Testis (tissue), 3 donors: ENCODE results near the gene RRH. TPM values are rescaled to one million over a fixed set of nuclear protein-coding genes. Genes with fewer than 3 reads are reported as not detected.

Source experiments
- DNase-seq: peaks from one replicate; pipeline ENCODE4 v3.0.0-alpha.2; 2019
- H3K27ac ChIP-seq, 2 donors: fragments of 200-600 bp; sonication (generic); one replicate each; pipeline ENCODE4 v1.5.1; 2019
- H3K27me3 ChIP-seq: fragments of 200-600 bp; sonication (generic); one replicate; pipeline ENCODE4 v1.5.1; 2019
- H3K36me3 ChIP-seq: fragments of 200-600 bp; sonication (generic); one replicate; pipeline ENCODE4 v1.5.1; 2017; ENCODE audit warnings: low read depth; ENCODE audit errors: missing control alignments
- H3K4me1 ChIP-seq: fragments of 200-600 bp; sonication (generic); one replicate; pipeline ENCODE4 v1.5.1; 2019
- H3K4me3 ChIP-seq, 2 donors: fragments of 200-600 bp; sonication (generic); one replicate each; pipeline ENCODE4 v1.5.1; 2017 to 2019
- H3K9me3 ChIP-seq: fragments of 200-600 bp; sonication (generic); one replicate; pipeline ENCODE4 v1.5.1; 2017
- POLR2A ChIP-seq: fragments of 450-650 bp; IDR thresholded peaks from one replicate; pipeline ENCODE4 v1.6.1; 2017; ENCODE audit warnings: antibody characterized with exemption, mild to moderate bottlenecking, moderate library complexity
- WGBS, 2 donors: methylation state at CpG; one replicate each; pipeline ENCODE4 v1.1.5; 2018; 5-methylcytosine and 5-hydroxymethylcytosine counted together
- intact Hi-C: fragments of 100-400 bp; cut with DNase I; formaldehyde crosslinking; loops from one replicate; pipeline ENCODE4 v1.15.1; 2023; ENCODE audit warnings: low total_unique reads
- polyA plus RNA-seq: library from polyadenylated mRNA; stranded (reverse); fragments of 350-450 nt; fragmentation: Illumina TruSeq; extraction: RNeasy Lipid Tissue Mini Kit (QIAGEN cat#74804); gene quantifications from one replicate; pipeline ENCODE4 v1.2.3, GENCODE V29; 2014; ENCODE audit warnings: low read depth, low replicate concordance; ENCODE audit not compliant: insufficient read depth
- total RNA-seq, 2 donors: library from RNA; depleted of rRNA; stranded (reverse); fragments of >200 nt; gene quantifications; one replicate each; pipeline ENCODE4 v1.2.3, GENCODE V29; 2016
- TF ChIP-seq, protein P1 (sequence below), 3 experiments: fragments of 450-650 bp in 2 of 3; fragments of 200-600 bp in 1 of 3; sonication (generic) in 1 of 3; IDR thresholded peaks; one replicate each; pipeline ENCODE4 v1.5.1; 2016 to 2019; ENCODE audit warnings: antibody characterized with exemption in 3 of 3, mild to moderate bottlenecking in 2 of 3, moderate library complexity in 1 of 3

The RRH gene
- total and polyA plus RNA-seq, 3 donors from 2014 or later, result 0.43 to 1.0 (median 0.51) TPM

DNA sequence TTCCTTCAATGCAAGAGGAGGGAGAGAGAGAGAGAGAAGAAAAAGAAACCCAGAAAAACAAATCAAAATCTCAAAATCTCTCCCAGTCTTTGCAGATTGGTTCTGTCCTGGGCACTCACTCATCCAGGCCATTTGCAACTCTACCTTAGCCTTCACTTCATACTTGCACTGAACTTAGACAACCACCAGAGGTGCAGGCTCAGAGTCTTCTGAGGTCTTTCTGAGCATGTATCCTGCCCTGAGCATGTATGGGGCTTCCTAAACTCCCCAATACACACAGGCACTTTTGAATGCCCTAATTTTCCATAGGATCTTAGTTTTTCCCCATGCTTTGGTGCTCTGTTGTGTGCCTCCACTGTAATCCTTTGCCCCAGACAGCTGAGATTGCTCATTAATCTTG is 28.9 kb upstream of the RRH start:
- TF ChIP-seq, protein P1, sequence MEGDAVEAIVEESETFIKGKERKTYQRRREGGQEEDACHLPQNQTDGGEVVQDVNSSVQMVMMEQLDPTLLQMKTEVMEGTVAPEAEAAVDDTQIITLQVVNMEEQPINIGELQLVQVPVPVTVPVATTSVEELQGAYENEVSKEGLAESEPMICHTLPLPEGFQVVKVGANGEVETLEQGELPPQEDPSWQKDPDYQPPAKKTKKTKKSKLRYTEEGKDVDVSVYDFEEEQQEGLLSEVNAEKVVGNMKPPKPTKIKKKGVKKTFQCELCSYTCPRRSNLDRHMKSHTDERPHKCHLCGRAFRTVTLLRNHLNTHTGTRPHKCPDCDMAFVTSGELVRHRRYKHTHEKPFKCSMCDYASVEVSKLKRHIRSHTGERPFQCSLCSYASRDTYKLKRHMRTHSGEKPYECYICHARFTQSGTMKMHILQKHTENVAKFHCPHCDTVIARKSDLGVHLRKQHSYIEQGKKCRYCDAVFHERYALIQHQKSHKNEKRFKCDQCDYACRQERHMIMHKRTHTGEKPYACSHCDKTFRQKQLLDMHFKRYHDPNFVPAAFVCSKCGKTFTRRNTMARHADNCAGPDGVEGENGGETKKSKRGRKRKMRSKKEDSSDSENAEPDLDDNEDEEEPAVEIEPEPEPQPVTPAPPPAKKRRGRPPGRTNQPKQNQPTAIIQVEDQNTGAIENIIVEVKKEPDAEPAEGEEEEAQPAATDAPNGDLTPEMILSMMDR (IDR thresholded peaks at IDR 0.05), result no peak
- no peak for TF ChIP-seq POLR2A
- intact Hi-C loops, result no loop called here
- no peaks in the 10 kb centered on the region for H3K9me3 ChIP-seq

DNA sequence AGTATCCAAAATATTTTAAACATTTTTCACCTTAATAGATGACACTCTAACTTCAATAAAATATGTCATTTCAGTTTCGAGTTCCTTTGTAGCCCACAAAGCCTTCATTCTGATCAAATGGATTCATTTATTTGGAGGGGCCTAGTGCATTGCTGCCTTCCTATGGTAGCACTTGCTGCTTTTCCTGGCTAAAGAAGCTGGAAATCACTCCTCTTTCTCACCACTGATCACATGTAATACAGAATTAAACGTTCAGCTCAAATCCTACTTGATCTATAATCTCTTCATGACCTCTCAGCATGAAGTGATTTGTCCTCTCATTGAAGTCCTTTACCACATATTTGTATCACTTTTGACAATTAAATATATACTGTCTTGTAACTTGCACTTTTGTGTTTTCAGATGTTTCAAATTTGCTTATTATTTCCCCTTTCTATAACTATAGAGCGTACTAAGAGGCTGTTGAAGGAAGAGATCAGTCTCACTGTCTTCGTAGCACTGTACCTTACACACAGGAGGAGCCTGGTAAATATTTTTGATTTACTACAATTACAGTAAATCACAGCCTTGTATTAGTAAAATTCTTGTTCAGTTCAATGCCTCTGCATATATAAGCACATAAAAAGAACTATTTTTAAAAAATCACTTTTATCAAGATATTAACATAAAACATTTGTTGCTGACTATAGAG is 26.5 kb upstream of the RRH start:
- Histone ChIP-seq H3K27me3 (no peaks in the 10 kb centered on the region), H3K9me3 (no peaks in the 10 kb centered on the region), H3K27ac (no peak overlapping the region), H3K4me3 (no peak overlapping the region), H3K36me3 (no peaks in the 10 kb centered on the region), H3K4me1 (no peaks in the 10 kb centered on the region)
- intact Hi-C loops, result no loop called here
- DNase-seq, result no peak
- TF ChIP-seq, protein P1 (IDR thresholded peaks at IDR 0.05), result no peak
- TF ChIP-seq POLR2A, result no peak
- 34 to 49% methylated on average over 4 of the region's 4 CpGs for WGBS, 2 donors

More for the DNA sequence above, 28.9 kb upstream of the RRH start:
- DNase-seq, result no peak
- Histone ChIP-seq H3K27me3 (no peaks in the 10 kb centered on the region), H3K36me3 (no peaks in the 10 kb centered on the region), H3K27ac (no peak overlapping the region), H3K4me1 (no peaks in the 10 kb centered on the region), H3K4me3 (no peak overlapping the region)

DNA sequence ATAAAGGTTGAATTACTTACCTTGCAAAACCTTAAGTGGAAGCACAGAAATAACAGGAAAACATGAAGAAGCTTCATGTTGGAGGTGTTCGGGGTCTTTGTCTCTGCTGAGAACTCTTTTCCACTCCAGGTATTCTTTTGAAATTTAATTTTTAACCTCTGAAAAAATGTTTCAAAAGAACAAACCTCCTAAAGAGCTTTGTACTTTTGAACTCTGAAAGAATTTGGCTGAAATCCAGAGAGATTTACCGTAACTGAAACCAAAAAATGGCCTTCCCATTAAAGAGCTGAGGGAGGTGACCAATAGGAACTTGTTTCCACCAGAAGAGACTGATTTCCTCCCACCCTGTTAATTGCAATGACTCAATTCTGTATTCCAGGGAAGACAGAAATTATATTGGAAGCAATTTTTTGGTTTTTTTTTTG is 25.9 kb upstream of the RRH start, which contains the start of gene CFI:
Gene CFI, minus strand, starts transcription at position 105 of the 425 bp plus-strand sequence. Its CDS starts 28 bp downstream, at position 77.
- H3K4me3 ChIP-seq, result no peak within 1 kb of the TSS

DNA sequence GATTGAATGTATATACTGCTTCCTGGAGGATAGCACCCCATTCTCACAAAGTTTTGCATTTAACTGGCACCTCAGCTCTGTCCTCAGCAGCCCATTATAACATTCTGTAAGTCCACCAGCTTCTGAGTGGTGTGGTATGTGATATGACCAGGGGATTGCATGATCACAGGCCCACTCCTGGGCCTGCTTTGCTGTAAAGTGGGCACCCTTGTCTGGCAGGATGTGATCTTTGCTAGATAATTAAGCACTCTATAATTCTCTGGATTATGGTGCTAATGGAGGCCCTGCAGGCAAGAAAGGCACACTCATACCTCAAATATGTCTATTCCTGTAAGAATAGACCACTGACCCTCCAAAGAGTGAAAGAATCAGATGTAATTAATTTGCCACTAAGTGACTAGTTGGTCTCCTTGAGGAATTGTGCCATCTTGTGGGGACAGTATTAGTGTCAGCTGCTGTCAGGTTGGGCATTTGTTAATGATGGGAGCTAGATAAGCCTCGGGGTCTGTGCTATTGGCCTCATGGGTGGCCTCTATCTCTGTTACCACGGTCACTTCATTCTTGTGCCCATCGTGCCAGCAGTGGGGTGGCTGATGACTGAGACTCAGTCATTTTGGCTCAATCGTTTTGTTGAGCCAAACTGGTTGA is 23.7 kb upstream of the RRH start:
- Histone ChIP-seq H3K4me3 (no peak overlapping the region), H3K9me3 (no peaks in the 10 kb centered on the region), H3K27me3 (no peaks in the 10 kb centered on the region), H3K4me1 (no peaks in the 10 kb centered on the region), H3K36me3 (no peaks in the 10 kb centered on the region), H3K27ac (no peak overlapping the region)
- intact Hi-C loops, result no loop called here
- TF ChIP-seq, protein P1 (IDR thresholded peaks at IDR 0.05), result peak in 2 of 3 experiments; percentile 14 to 17
- TF ChIP-seq POLR2A, result no peak
- peak; percentile 40 for DNase-seq
- 43 to 53% methylated on average over 4 of the region's 4 CpGs for whole genome bisulfite sequencing, 2 donors

More for the DNA sequence above, 25.9 kb upstream of the RRH start, which contains the start of gene CFI:
- DNase-seq, result no peak
- intact Hi-C loops, result no loop called here
- H3K27me3 ChIP-seq, result no peaks in the 10 kb centered on the region
- no peaks in the 10 kb centered on the region for H3K36me3 ChIP-seq
- H3K4me1 ChIP-seq, result no peaks in the 10 kb centered on the region
- H3K9me3 ChIP-seq, result no peaks in the 10 kb centered on the region
- no peak for TF ChIP-seq POLR2A
- TF ChIP-seq, protein P1 (IDR thresholded peaks at IDR 0.05), result no peak
- H3K27ac ChIP-seq, result no peak within 1 kb of the TSS
- WGBS, 2 donors, result 35 to 45% methylated on average over 2 of the region's 2 CpGs
